NAMALWA (cell line): ENCODE results near the gene CCDC112.

ENCODE experiments used
- DNase-seq: peaks from one replicate; pipeline ENCODE4 v3.0.0-alpha.2; 2015; ENCODE audit warnings: low spot score

Gene CCDC112

GRCh38 chr5:115296124-115297022 is at the start of gene CCDC112:
Gene CCDC112 (minus strand): TSS chr5:115296654. CDS start chr5:115296543, 111 bp downstream.
- peak; percentile 71 for DNase-seq

DNA sequence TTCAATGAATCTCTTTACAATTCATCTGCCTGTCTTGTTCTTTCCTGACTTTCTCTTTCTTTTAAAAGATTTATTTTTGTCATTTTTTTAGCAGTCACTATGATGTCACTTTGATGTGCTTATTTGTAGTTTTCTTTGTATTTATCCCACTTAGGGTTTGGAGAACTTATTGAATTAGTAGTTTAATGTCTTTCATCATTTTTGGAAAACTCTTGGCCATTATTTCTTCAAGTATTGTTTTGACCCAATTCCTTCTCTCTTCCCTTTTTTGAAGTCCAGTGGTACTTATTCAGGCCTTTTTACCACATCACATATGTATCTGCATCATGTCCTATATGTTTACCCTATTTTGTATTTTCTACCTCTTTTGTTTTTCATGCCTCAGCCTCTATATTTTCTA is 48.9 kb upstream of the CCDC112 start:
- no peak for DNase-seq

DNA sequence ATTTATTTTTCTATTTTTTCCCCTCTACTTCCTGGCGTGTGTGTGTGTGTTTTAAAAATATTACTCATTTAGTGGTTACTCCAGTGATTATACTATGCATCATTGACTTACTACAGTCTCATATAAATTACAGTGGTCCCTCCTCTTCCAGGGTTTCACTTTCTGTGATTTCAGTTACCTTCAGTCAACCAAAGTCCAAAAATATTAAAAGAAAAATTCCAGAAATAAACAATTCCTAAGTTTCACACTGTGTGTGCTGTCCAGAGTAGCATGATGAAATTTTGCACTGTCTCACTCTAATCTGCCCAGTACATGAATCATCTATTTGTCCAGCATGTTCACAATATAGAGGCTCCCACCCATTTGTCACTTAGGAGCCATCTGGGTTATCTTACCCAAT is 47.4 kb upstream of the CCDC112 start:
- DNase-seq = no peak

GRCh38 chr5:115342590-115343377 is 46.3 kb upstream of the CCDC112 start:
- DNase-seq = no peak

GRCh38 chr5:115341745-115342144 is 45.3 kb upstream of the CCDC112 start:
- DNase-seq = no peak

GRCh38 chr5:115338851-115339250 is 42.4 kb upstream of the CCDC112 start:
- no peak for DNase-seq

GRCh38 chr5:115337882-115338281 is 41.4 kb upstream of the CCDC112 start:
- no peak for DNase-seq

GRCh38 chr5:115336964-115337363 is 40.5 kb upstream of the CCDC112 start:
- no peak for DNase-seq

DNA sequence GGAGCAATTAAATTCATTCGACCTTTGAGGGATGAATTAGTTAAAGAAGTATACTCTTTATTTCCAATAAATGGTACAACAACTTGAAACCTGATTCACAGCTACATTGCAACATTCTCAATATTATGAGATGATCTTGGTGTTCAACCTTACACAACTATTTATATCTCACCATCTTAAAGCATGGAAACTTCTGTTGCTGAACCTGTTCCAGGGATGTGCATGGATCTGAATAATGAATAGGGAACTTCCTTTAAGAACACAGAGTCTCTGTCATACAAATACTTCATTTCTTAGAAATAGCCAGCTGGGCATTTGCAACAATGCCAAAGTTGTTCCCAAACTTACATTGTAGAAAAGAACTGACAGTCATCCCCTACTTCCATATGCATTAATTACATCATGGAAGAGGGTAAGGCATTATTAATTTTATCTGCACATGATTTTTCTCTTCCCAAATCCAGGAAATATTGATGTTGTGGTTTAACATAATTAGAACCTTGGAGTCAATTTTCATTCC is 39.8 kb upstream of the CCDC112 start:
- DNase-seq = no peak

DNA sequence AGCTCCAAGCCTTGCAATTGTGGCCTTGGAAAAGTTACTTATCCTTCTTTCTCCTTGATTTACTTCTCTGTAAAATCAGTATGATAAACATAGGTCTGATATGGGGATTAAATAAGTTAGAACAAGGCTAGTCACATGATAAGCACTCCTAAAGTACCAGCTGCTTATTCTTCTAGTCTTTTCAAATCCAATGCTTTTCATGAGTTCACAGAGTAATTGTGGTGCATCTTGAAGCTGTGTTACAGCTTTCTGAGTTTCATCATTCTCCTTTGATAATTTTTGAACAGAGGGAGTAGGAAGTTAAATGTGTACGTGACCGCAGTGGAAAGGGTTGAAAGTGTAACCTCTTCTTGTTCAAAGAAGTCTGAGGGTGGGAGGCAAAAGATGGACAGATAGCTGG is 38.8 kb upstream of the CCDC112 start:
- no peak for DNase-seq

GRCh38 chr5:115333164-115333563 is 36.7 kb upstream of the CCDC112 start:
- no peak for DNase-seq

DNA sequence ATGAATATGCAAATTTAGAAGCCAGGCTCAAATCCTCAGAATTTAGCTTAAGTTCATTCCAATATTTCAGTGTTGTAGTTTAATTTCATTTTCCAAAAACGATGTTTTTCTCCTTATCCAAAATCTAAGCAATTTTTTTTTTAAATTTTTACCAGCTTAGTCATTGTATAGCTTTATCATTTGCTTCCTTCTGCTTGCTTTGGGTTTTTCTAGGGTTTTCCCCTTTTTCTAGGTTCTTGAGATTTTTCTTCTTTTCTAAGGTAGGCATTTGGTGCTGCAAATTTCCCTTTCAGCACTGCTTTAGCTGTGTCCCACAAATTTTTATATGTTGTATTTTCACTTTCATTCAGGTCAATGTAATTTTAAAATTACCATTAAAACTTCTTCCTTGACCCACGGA is 34.4 kb upstream of the CCDC112 start:
- no peak for DNase-seq

DNA sequence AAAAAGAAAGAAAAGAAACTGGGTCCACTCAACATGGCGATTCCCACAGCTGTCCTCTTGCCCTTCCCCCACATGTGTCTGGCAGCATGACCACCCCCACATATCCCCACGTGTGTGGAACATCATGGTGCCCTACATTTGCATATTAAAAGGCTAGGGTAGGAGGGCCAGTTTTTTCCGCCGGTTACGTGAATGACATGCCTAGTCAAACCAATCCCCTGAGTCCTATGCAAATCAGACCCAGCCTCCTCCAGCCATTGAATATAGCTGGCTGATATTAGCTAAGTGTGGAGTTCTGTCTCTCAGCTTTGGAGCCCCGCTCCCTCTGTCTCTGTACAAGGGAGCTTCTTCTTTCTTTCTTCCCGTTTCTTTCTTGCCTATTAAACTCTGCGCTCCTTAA is 33.0 kb upstream of the CCDC112 start:
- peak; percentile 45 for DNase-seq

DNA sequence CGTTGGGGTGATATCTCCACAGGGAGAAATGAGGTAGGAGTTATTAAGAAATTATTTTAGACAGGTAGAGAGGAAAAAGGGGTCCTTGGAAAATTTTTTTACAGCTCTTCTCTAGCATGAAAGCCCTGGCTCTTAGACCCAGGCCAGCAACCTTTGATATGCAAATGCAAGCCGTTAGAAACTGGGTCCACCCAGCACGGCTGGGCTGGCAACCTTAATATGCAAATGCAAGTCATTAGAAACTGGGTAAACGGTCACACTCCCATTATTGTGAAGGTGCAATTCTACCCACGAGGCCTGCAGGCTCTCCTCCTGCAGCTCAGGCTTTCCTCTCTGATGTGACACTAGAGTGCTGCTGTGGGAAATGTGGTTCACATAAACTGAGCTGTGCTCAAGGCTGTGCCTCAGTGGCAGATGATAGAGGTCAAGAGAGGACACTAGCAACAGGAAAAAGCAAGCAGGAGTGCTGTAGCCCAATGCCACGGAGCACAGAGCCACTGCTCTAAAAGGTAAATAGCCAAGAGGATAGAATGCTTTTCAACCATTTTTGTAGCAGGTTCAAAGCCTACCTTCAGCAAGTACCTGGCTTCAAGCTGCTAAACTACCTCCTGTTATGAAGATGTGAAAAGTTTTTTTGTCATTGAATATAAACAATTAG is 32.3 kb upstream of the CCDC112 start:
- peak; percentile 40 for DNase-seq

- no peak for DNase-seq
Observed at GRCh38 chr5:115325296-115325959, 29.0 kb upstream of the CCDC112 start.

GRCh38 chr5:115324021-115324420 is 27.6 kb upstream of the CCDC112 start:
- DNase-seq = no peak

GRCh38 chr5:115322729-115323128 is 26.3 kb upstream of the CCDC112 start:
- DNase-seq = no peak

DNA sequence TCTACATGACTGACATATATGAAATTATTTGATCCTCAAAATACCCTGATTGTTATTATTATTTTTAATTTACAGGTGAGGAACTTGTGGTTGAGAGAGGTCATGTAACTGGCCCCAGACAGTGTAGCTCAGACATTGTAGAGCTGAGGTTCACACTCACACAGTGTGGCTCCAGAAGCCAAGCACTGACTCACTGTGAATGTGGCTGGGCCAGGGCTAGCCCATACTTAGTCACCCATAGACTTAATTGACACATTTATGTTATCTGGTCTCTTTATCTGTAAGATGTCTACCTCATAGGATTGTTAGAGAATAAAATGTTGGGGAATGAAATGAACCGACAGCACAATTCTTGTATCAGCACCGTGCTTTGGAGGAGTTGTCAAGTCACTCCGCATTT is 24.9 kb upstream of the CCDC112 start:
- no peak for DNase-seq

GRCh38 chr5:115320515-115320914 is 24.1 kb upstream of the CCDC112 start:
- DNase-seq = no peak

GRCh38 chr5:115320006-115320405 is 23.6 kb upstream of the CCDC112 start:
- no peak for DNase-seq

GRCh38 chr5:115319007-115319406 is 22.6 kb upstream of the CCDC112 start:
- no peak for DNase-seq

GRCh38 chr5:115317736-115318135 is 21.3 kb upstream of the CCDC112 start:
- DNase-seq = no peak
